Lung (tissue), 12 donors: Measurements from ENCODE around the gene INTS11. TPM values are rescaled to one million over a fixed set of nuclear protein-coding genes. Genes with fewer than 3 reads are reported as not detected.
A peak's percentile ranks its signal among the peaks of the same experiment; 100 is the strongest.

ENCODE experiments used
- ATAC-seq: fragments of 200-7000 bp; cut with Tn5 transposase; one replicate; pipeline ENCODE4 v1.9.1; 2020; ENCODE audit warnings: moderate number of reproducible peaks; ENCODE audit not compliant: insufficient read depth, low FRiP score
- DNase-seq, 3 donors: peaks; one replicate each; pipeline ENCODE4 v3.0.0-alpha.2; 2013 to 2017
- H3K27ac ChIP-seq, 2 donors: one replicate each; pipeline ENCODE4 v1.5.1; 2013; ENCODE audit warnings: mild to moderate bottlenecking in 2 of 2, moderate library complexity in 2 of 2, control low read depth in 1 of 2, inconsistent platforms in 1 of 2, low read depth in 1 of 2, low read length in 1 of 2
- H3K27me3 ChIP-seq, 3 donors: one replicate each; pipeline ENCODE4 v1.5.1; 2013; ENCODE audit warnings: low read length in 2 of 3; ENCODE audit not compliant: control insufficient read depth in 3 of 3, insufficient read depth in 3 of 3
- H3K36me3 ChIP-seq, 4 donors: one replicate each; pipeline ENCODE4 v1.5.1; 2013; ENCODE audit warnings: low read length in 4 of 4, mild to moderate bottlenecking in 1 of 4, moderate library complexity in 1 of 4; ENCODE audit not compliant: control insufficient read depth in 4 of 4, insufficient read depth in 4 of 4
- H3K4me1 ChIP-seq, 5 donors: one replicate each; pipeline ENCODE4 v1.5.1; 2013; ENCODE audit warnings: low read length in 5 of 5, mild to moderate bottlenecking in 2 of 5, moderate library complexity in 1 of 5; ENCODE audit not compliant: control insufficient read depth in 5 of 5, insufficient read depth in 5 of 5
- H3K4me3 ChIP-seq: one replicate; pipeline ENCODE4 v1.5.1; 2013; ENCODE audit warnings: mild to moderate bottlenecking, control low read depth, moderate library complexity
- H3K9ac ChIP-seq, 2 donors: one replicate each; pipeline ENCODE4 v1.5.1; 2013; ENCODE audit warnings: low read length in 2 of 2, control low read depth in 1 of 2; ENCODE audit not compliant: insufficient read depth in 1 of 2
- H3K9me3 ChIP-seq, 4 donors: one replicate each; pipeline ENCODE4 v1.5.1; 2013; ENCODE audit warnings: low read length in 3 of 4, mild to moderate bottlenecking in 1 of 4, moderate library complexity in 1 of 4; ENCODE audit not compliant: control insufficient read depth in 4 of 4, insufficient read depth in 3 of 4
- CTCF ChIP-seq: IDR thresholded peaks from 2 replicates; pipeline ENCODE4 v1.5.1; 2012; ENCODE audit warnings: mild to moderate bottlenecking; ENCODE audit errors: control extremely low read depth, extremely low read depth
- WGBS, 2 donors: extraction: QIAGEN DNeasy Blood & Tissue Kit; methylation state at CpG; one replicate each; pipeline ENCODE4 v1.1.7; 2013; 5-methylcytosine and 5-hydroxymethylcytosine counted together
- polyA plus RNA-seq, 2 donors: library from polyadenylated mRNA; stranded (reverse); fragments of 200-250 nt; gene quantifications; one replicate each; pipeline ENCODE4 v1.2.1, GENCODE V29; 2013
- total RNA-seq, 2 donors: library from RNA; depleted of rRNA in 1 of 2; stranded (reverse); fragments of >200 nt in 1 of 2; gene quantifications; one replicate each; pipeline ENCODE4 v1.2.1, GENCODE V29; 2014 to 2021
- donor health status: control.
- donor health status: control.
- donor health status: Bipolar disorder and iron deficiency.
- donor health status: healthy.
- donor health status: DM: yes; HTN: yes; CAD: no.

Gene INTS11
- total and polyA plus RNA-seq, 4 donors = 89.8 to 130 (median 96.7) TPM

GRCh38 chr1:1282998-1283397, 41.5 kb downstream of the INTS11 start:
- no peaks in the 10 kb centered on the region for H3K36me3 ChIP-seq
- no peak overlapping the region for H3K27ac ChIP-seq
- DNase-seq = no peak
- H3K9me3 ChIP-seq = peaks cover 0 to 2% (median 0%) of the 10 kb centered on the region in 4 donors
- H3K4me3 ChIP-seq = no peak overlapping the region
- no peak for ATAC-seq
- H3K4me1 ChIP-seq = peaks cover 0 to 2% (median 0%) of the 10 kb centered on the region in 5 donors
- WGBS, 2 donors = 81 to 83% methylated on average over 14 of the region's 14 CpGs
- H3K9ac ChIP-seq = no peak overlapping the region
- TF ChIP-seq CTCF = no peak
- H3K27me3 ChIP-seq = peaks cover 0 to 6% (median 0%) of the 10 kb centered on the region in 3 donors

- Histone ChIP-seq H3K27ac (no peak overlapping the region), H3K9ac (no peak overlapping the region), H3K9me3 (peaks cover 0 to 2% (median 0%) of the 10 kb centered on the region in 4 donors), H3K4me3 (no peak overlapping the region), H3K4me1 (peaks cover 0 to 2% (median 0%) of the 10 kb centered on the region in 5 donors), H3K27me3 (no peaks in the 10 kb centered on the region), H3K36me3 (no peaks in the 10 kb centered on the region)
- WGBS, 2 donors = 51 to 65% methylated on average over 24 to 26 of the region's 26 CpGs
- TF ChIP-seq CTCF = no peak
- DNase-seq (no peak), ATAC-seq (peak; percentile 30)
These were observed 42.7 kb downstream of the INTS11 start for GRCh38 chr1:1281533-1282321.

GRCh38 chr1:1280782-1281481, 43.5 kb downstream of the INTS11 start:
- Histone ChIP-seq H3K27ac (no peak overlapping the region), H3K27me3 (no peaks in the 10 kb centered on the region)

More at GRCh38 chr1:1280782-1281481, 43.5 kb downstream of the INTS11 start:
- Histone ChIP-seq H3K4me3 (no peak overlapping the region), H3K9ac (no peak overlapping the region), H3K4me1 (peaks cover 0 to 2% (median 0%) of the 10 kb centered on the region in 5 donors), H3K36me3 (no peaks in the 10 kb centered on the region), H3K9me3 (peaks cover 0 to 2% (median 0%) of the 10 kb centered on the region in 4 donors)
- 92 to 96% methylated on average over 21 of the region's 21 CpGs for WGBS, 2 donors
- DNase-seq = no peak
- ATAC-seq = no peak
- no peak for TF ChIP-seq CTCF
